ENCODE measurements around the gene C8B. TPM values are rescaled to one million over a fixed set of nuclear protein-coding genes. Genes with fewer than 3 reads are reported as not detected.

The C8B gene
- total RNA-seq, 1 experiment from 2014 or later, result 0.10 TPM

DNA sequence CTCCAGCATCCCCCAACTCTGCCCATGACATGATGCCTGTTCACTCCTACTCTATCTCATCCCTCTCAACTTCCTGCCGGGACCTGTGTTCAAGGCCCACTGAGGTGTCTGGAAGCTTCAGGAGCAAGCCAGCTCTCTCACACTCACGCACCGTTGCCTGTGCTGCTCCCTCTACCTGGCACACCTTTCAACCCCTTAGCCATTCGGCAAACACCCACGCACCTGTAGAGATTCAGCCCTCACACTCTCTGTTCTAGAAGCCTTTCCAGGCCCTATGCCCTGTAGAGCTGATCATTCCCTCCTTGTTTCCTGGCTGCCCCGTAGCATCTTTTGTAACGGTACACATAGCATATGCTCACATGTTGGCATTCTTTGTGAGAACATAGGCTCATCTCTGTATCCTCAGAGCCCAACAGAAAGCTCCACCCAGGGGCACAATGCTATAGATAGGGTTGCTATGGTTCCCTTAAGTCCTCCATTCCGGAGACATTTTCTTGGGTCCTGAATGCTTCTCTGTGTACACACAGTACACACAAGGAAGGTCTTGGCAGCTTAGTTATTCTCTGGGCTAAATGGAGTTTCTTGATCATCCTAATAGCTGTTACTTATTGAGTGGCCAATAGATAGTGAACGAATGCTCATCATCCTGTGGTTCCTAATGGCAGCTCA lies 1.3 kb downstream of the C8B start:
- H4K20me1 ChIP-seq (ENCODE audit: insufficient read depth), result no peaks in the 10 kb centered on the region
- no TSS peak for BruUV-seq (replicated peaks)
- no peak overlapping the region for H3K4me3 ChIP-seq (replicated peaks in 1 of 2; ENCODE audit: low read depth in 1 of 2, low read length in 2 of 2)
- H3K79me2 ChIP-seq (ENCODE audit: insufficient read depth, low read length), result no peaks in the 10 kb centered on the region
- TF ChIP-seq EGR1 (IDR thresholded peaks at IDR 0.05; ENCODE audit: low read depth) (no peak), RAD21 (IDR thresholded peaks at IDR 0.05; ENCODE audit: low read depth) (no peak), FOSL1 (IDR thresholded peaks at IDR 0.05; ENCODE audit: low read depth) (no peak), YY1 (IDR thresholded peaks at IDR 0.05; ENCODE audit: extremely low read depth, insufficient replicate concordance, low read depth, low read length) (no peak), EZH2phosphoT487 (IDR thresholded peaks at IDR 0.05; ENCODE audit: borderline replicate concordance) (no peak), POLR2A (IDR thresholded peaks at IDR 0.05; ENCODE audit: borderline replicate concordance, extremely low read depth, insufficient read depth, insufficient read length) (no peak), POLR2AphosphoS5 (IDR thresholded peaks at IDR 0.05; ENCODE audit: low read depth, low read length) (no peak), CEBPB (IDR thresholded peaks at IDR 0.05; ENCODE audit: low read depth) (no peak), ZNF274 (IDR thresholded peaks at IDR 0.05; ENCODE audit: low read depth, low read length) (no peak), SIN3A (IDR thresholded peaks at IDR 0.05; ENCODE audit: low read depth) (no peak), ELF1 (IDR thresholded peaks at IDR 0.05; ENCODE audit: borderline replicate concordance, low read depth) (no peak), EZH2 (IDR thresholded peaks at IDR 0.05) (no peak), CBX3 (IDR thresholded peaks at IDR 0.05; ENCODE audit: low read depth) (no peak), SP1 (IDR thresholded peaks at IDR 0.05; ENCODE audit: low read depth) (no peak), TCF7L2 (IDR thresholded peaks at IDR 0.05; ENCODE audit: borderline replicate concordance, extremely low read depth, insufficient read depth, insufficient read length) (no peak)
- TF ChIP-seq, protein P1, sequence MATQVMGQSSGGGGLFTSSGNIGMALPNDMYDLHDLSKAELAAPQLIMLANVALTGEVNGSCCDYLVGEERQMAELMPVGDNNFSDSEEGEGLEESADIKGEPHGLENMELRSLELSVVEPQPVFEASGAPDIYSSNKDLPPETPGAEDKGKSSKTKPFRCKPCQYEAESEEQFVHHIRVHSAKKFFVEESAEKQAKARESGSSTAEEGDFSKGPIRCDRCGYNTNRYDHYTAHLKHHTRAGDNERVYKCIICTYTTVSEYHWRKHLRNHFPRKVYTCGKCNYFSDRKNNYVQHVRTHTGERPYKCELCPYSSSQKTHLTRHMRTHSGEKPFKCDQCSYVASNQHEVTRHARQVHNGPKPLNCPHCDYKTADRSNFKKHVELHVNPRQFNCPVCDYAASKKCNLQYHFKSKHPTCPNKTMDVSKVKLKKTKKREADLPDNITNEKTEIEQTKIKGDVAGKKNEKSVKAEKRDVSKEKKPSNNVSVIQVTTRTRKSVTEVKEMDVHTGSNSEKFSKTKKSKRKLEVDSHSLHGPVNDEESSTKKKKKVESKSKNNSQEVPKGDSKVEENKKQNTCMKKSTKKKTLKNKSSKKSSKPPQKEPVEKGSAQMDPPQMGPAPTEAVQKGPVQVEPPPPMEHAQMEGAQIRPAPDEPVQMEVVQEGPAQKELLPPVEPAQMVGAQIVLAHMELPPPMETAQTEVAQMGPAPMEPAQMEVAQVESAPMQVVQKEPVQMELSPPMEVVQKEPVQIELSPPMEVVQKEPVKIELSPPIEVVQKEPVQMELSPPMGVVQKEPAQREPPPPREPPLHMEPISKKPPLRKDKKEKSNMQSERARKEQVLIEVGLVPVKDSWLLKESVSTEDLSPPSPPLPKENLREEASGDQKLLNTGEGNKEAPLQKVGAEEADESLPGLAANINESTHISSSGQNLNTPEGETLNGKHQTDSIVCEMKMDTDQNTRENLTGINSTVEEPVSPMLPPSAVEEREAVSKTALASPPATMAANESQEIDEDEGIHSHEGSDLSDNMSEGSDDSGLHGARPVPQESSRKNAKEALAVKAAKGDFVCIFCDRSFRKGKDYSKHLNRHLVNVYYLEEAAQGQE (IDR thresholded peaks at IDR 0.05; ENCODE audit: low read depth), result no peak
- TF ChIP-seq, protein P2, sequence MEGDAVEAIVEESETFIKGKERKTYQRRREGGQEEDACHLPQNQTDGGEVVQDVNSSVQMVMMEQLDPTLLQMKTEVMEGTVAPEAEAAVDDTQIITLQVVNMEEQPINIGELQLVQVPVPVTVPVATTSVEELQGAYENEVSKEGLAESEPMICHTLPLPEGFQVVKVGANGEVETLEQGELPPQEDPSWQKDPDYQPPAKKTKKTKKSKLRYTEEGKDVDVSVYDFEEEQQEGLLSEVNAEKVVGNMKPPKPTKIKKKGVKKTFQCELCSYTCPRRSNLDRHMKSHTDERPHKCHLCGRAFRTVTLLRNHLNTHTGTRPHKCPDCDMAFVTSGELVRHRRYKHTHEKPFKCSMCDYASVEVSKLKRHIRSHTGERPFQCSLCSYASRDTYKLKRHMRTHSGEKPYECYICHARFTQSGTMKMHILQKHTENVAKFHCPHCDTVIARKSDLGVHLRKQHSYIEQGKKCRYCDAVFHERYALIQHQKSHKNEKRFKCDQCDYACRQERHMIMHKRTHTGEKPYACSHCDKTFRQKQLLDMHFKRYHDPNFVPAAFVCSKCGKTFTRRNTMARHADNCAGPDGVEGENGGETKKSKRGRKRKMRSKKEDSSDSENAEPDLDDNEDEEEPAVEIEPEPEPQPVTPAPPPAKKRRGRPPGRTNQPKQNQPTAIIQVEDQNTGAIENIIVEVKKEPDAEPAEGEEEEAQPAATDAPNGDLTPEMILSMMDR (IDR thresholded peaks at IDR 0.05 in 2 of 3, conservative IDR thresholded peaks at IDR 0.05 in 1 of 3; ENCODE audit: borderline replicate concordance in 1 of 3, insufficient read depth in 1 of 3, low read depth in 2 of 3, low read length in 2 of 3), result no peak
- TF ChIP-seq, protein P3, sequence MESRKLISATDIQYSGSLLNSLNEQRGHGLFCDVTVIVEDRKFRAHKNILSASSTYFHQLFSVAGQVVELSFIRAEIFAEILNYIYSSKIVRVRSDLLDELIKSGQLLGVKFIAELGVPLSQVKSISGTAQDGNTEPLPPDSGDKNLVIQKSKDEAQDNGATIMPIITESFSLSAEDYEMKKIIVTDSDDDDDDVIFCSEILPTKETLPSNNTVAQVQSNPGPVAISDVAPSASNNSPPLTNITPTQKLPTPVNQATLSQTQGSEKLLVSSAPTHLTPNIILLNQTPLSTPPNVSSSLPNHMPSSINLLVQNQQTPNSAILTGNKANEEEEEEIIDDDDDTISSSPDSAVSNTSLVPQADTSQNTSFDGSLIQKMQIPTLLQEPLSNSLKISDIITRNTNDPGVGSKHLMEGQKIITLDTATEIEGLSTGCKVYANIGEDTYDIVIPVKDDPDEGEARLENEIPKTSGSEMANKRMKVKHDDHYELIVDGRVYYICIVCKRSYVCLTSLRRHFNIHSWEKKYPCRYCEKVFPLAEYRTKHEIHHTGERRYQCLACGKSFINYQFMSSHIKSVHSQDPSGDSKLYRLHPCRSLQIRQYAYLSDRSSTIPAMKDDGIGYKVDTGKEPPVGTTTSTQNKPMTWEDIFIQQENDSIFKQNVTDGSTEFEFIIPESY (IDR thresholded peaks at IDR 0.05; ENCODE audit: extremely low read depth, insufficient replicate concordance, low read length), result no peak
- TF ChIP-seq, protein P4, sequence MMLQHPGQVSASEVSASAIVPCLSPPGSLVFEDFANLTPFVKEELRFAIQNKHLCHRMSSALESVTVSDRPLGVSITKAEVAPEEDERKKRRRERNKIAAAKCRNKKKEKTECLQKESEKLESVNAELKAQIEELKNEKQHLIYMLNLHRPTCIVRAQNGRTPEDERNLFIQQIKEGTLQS (IDR thresholded peaks at IDR 0.05), result no peak
- TF ChIP-seq, protein P5, sequence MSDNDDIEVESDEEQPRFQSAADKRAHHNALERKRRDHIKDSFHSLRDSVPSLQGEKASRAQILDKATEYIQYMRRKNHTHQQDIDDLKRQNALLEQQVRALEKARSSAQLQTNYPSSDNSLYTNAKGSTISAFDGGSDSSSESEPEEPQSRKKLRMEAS (IDR thresholded peaks at IDR 0.05), result no peak
- H3K27ac ChIP-seq (ENCODE audit: low read depth, low read length), result no peak overlapping the region
- H3K27me3 ChIP-seq (ENCODE audit: insufficient read depth, low read length), result peaks cover 19% of the 10 kb centered on the region; the same call in 1 of the 2 replicates
- H3K9me3 ChIP-seq (ENCODE audit: control insufficient read depth in 1 of 2, insufficient read depth in 1 of 2, low read depth in 1 of 2, low read length in 2 of 2), result no peaks in the 10 kb centered on the region
- H3K4me2 ChIP-seq (ENCODE audit: low read length), result no peak overlapping the region
- intact Hi-C loops (cut with micrococcal nuclease), result loop anchor here (10.0 kb wide), 1 partner anchor 1680 kb away; no protein-coding TSS in a partner anchor
- no peak for DNase-seq (ENCODE audit: low read depth, low spot score)
- no peaks in the 10 kb centered on the region for H3K4me1 ChIP-seq (ENCODE audit: control insufficient read depth in 1 of 2, insufficient read depth in 2 of 2, low read length in 2 of 2)
- POLR2A ChIA-PET, result no interaction called here
- H3K9ac ChIP-seq (ENCODE audit: low read length), result no peak overlapping the region
- H3K9me2 ChIP-seq (ENCODE audit: insufficient read depth), result no peaks in the 10 kb centered on the region
- CTCF ChIA-PET, result no interaction called here
- no peaks in the 10 kb centered on the region for H3K36me3 ChIP-seq (ENCODE audit: control insufficient read depth in 1 of 2, insufficient read depth in 2 of 2, low read length in 2 of 2)
- ATAC-seq, result no peak
- H2AFZ ChIP-seq (ENCODE audit: low read depth, low read length, poor library complexity, severe bottlenecking), result no peak overlapping the region
- RAD21 ChIA-PET (ENCODE audit: low non-redundant PET in 1 of 2, low total read pairs in 2 of 2, uncharacterized antibody in 2 of 2, unreplicated experiment in 2 of 2), result no interaction called here
